HCT116 (cell line): ENCODE measurements around the gene EHBP1. TPM values are rescaled to one million over a fixed set of nuclear protein-coding genes. Genes with fewer than 3 reads are reported as not detected.

Experiments
- ATAC-seq: fragments of 200-7000 bp; cut with Tn5 transposase; 2 replicates; pipeline ENCODE4 v1.9.1; 2020; ENCODE audit warnings: mild to moderate bottlenecking, moderate library complexity
- BruUV-seq: library from RNA; stranded (reverse); fragments of 400-500 nt; replicated peaks from 2 replicates; lab custom pipeline; 2021; lab: Mats Ljungman, UMichigan
- CTCF ChIA-PET: fragments of 300-600 bp; sonication (Branson Sonifier 250); formaldehyde crosslinking; loops from one replicate; lab custom pipeline; 2021; ENCODE audit warnings: antibody characterized with exemption; lab: Charles Lee
- POLR2A ChIA-PET: fragments of 300-600, 350-600 bp; sonication (Branson Sonifier 250); formaldehyde crosslinking; loops from one replicate; lab custom pipeline; 2021; ENCODE audit warnings: antibody characterized with exemption; lab: Charles Lee
- RAD21 ChIA-PET, 2 experiments: fragments of 300-600 bp; sonication (Branson Sonifier 250); formaldehyde crosslinking; loops; one replicate each; lab custom pipeline; 2023; ENCODE audit warnings: low total read pairs in 2 of 2; ENCODE audit not compliant: uncharacterized antibody in 2 of 2, unreplicated experiment in 2 of 2, low non-redundant PET in 1 of 2; lab: Charles Lee
- DNase-seq: peaks from one replicate; pipeline ENCODE4 v3.0.0-alpha.2; 2010; ENCODE audit warnings: low read depth, low spot score
- H2AFZ ChIP-seq: fragments of 200-600 bp; shearing (Covaris generic), sonication (generic); 2 replicates; pipeline ENCODE4 v1.6.1; 2017; ENCODE audit warnings: low read depth, mixed run types, mixed read lengths, antibody characterized with exemption, low read length; ENCODE audit not compliant: poor library complexity, severe bottlenecking
- H3K27ac ChIP-seq: 2 replicates; pipeline ENCODE4 v1.5.1; 2012; ENCODE audit warnings: low read depth, low read length
- H3K27me3 ChIP-seq: fragments of 200-600 bp; sonication (generic); 2 replicates; pipeline ENCODE4 v1.6.1; 2016; ENCODE audit warnings: mixed run types, low read length, mixed read lengths; ENCODE audit not compliant: insufficient read depth
- H3K36me3 ChIP-seq, 2 experiments: fragments of 200-500 bp in 1 of 2; fragments of 200-600 bp in 1 of 2; sonication (Bioruptor generic) in 1 of 2; sonication (generic) in 1 of 2; 2 replicates each; pipeline versions ENCODE4 v1.5.1 to v1.6.1; 2014 to 2016; ENCODE audit warnings: low read length in 2 of 2, inconsistent platforms in 1 of 2, mixed read lengths in 1 of 2, mixed run types in 1 of 2; ENCODE audit not compliant: insufficient read depth in 2 of 2, control insufficient read depth in 1 of 2
- H3K4me1 ChIP-seq, 2 experiments: fragments of 200-600 bp in 1 of 2; sonication (generic) in 1 of 2; 2 replicates each; pipeline versions ENCODE4 v1.5.1 to v1.6.1; 2012 to 2017; ENCODE audit warnings: low read length in 2 of 2, inconsistent platforms in 1 of 2, mild to moderate bottlenecking in 1 of 2, mixed read lengths in 1 of 2, mixed run types in 1 of 2, moderate library complexity in 1 of 2; ENCODE audit not compliant: insufficient read depth in 2 of 2, control insufficient read depth in 1 of 2
- H3K4me2 ChIP-seq: fragments of 200-600 bp; sonication (generic); 2 replicates; pipeline ENCODE4 v1.6.1; 2017; ENCODE audit warnings: mixed run types, low read length, mixed read lengths
- H3K4me3 ChIP-seq, 2 experiments: fragments of 200-600 bp in 1 of 2; sonication (generic) in 1 of 2; replicated peaks in 1 of 2; 2 replicates each; pipeline ENCODE4 v1.5.1; 2011 to 2016; ENCODE audit warnings: low read length in 2 of 2, control low read depth in 1 of 2, low read depth in 1 of 2, mild to moderate bottlenecking in 1 of 2, mixed read lengths in 1 of 2, mixed run types in 1 of 2
- H3K79me2 ChIP-seq: fragments of 200-600 bp; sonication (generic); 2 replicates; pipeline ENCODE4 v1.6.1; 2017; ENCODE audit warnings: mild to moderate bottlenecking, mixed run types, low read length, moderate library complexity, mixed read lengths; ENCODE audit not compliant: insufficient read depth
- H3K9ac ChIP-seq: fragments of 200-600 bp; sonication (generic); 2 replicates; pipeline ENCODE4 v1.6.1; 2016; ENCODE audit warnings: low read length, mixed read lengths
- H3K9me2 ChIP-seq: fragments of 200-600 bp; sonication (generic), shearing (Covaris generic); 2 replicates; pipeline ENCODE4 v1.6.1; 2017; ENCODE audit warnings: mixed run types, mild to moderate bottlenecking, moderate library complexity; ENCODE audit not compliant: insufficient read depth
- H3K9me3 ChIP-seq, 2 experiments: fragments of 200-500 bp in 1 of 2; fragments of 200-600 bp in 1 of 2; sonication (Bioruptor generic) in 1 of 2; sonication (generic) in 1 of 2; 2 replicates each; pipeline ENCODE4 v1.6.1; 2014 to 2017; ENCODE audit warnings: low read length in 2 of 2, mixed read lengths in 2 of 2, inconsistent platforms in 1 of 2, low read depth in 1 of 2, mild to moderate bottlenecking in 1 of 2, mixed run types in 1 of 2, moderate library complexity in 1 of 2; ENCODE audit not compliant: control insufficient read depth in 1 of 2, insufficient read depth in 1 of 2
- H4K20me1 ChIP-seq: fragments of 200-600 bp; sonication (generic), shearing (Covaris generic); 2 replicates; pipeline ENCODE4 v1.6.1; 2017; ENCODE audit warnings: mixed run types, mild to moderate bottlenecking, moderate library complexity; ENCODE audit not compliant: insufficient read depth
- CTCF ChIP-seq, 3 experiments: fragments of 200-600 bp in 1 of 3; sonication (generic) in 1 of 3; IDR thresholded peaks in 2 of 3; conservative IDR thresholded peaks in 1 of 3; 2 replicates each; pipeline ENCODE4 v1.5.1; 2012 to 2017; ENCODE audit warnings: low read depth in 2 of 3, low read length in 2 of 3, antibody characterized with exemption in 1 of 3, borderline replicate concordance in 1 of 3, control low read depth in 1 of 3, mild to moderate bottlenecking in 1 of 3, mixed read lengths in 1 of 3, mixed run types in 1 of 3, moderate library complexity in 1 of 3; ENCODE audit not compliant: insufficient read depth in 1 of 3
- EGR1 ChIP-seq: IDR thresholded peaks from 2 replicates; pipeline ENCODE4 v1.6.1; 2012; ENCODE audit warnings: low read depth
- ELF1 ChIP-seq: IDR thresholded peaks from 2 replicates; pipeline ENCODE4 v1.6.1; 2012; ENCODE audit warnings: low read depth, borderline replicate concordance
- EZH2 ChIP-seq: fragments of 200-600 bp; sonication (generic); IDR thresholded peaks from 2 replicates; pipeline ENCODE4 v1.6.1; 2017; ENCODE audit warnings: antibody characterized with exemption, mixed run types
- EZH2phosphoT487 ChIP-seq: fragments of 200-600 bp; IDR thresholded peaks from 2 replicates; pipeline ENCODE4 v1.6.1; 2018; ENCODE audit warnings: antibody characterized with exemption, borderline replicate concordance
- FOSL1 ChIP-seq: IDR thresholded peaks from 2 replicates; pipeline ENCODE4 v1.6.1; 2012; ENCODE audit warnings: low read depth
- JUND ChIP-seq: IDR thresholded peaks from 2 replicates; pipeline ENCODE4 v1.6.1; 2012
- MAX ChIP-seq: IDR thresholded peaks from 2 replicates; pipeline ENCODE4 v1.6.1; 2012
- POLR2A ChIP-seq: IDR thresholded peaks from 2 replicates; pipeline ENCODE4 v1.7.0; 2011; ENCODE audit warnings: borderline replicate concordance; ENCODE audit not compliant: insufficient read depth, insufficient read length; ENCODE audit errors: extremely low read depth
- REST ChIP-seq: IDR thresholded peaks from 2 replicates; pipeline ENCODE4 v1.6.1; 2012; ENCODE audit warnings: low read depth
- SP1 ChIP-seq: IDR thresholded peaks from 2 replicates; pipeline ENCODE4 v1.6.1; 2012; ENCODE audit warnings: low read depth
- YY1 ChIP-seq: IDR thresholded peaks from 2 replicates; pipeline ENCODE4 v1.6.1; 2011; ENCODE audit warnings: low read length, low read depth, moderate library complexity, mild to moderate bottlenecking; ENCODE audit not compliant: insufficient replicate concordance; ENCODE audit errors: extremely low read depth
- ZNF274 ChIP-seq: fragments of 200-500 bp; sonication (Bioruptor generic); IDR thresholded peaks from 2 replicates; pipeline ENCODE4 v1.6.1; 2014; ENCODE audit warnings: mild to moderate bottlenecking, low read depth, low read length, inconsistent platforms
- intact Hi-C: fragments of 100-400 bp; cut with micrococcal nuclease; formaldehyde crosslinking; loops from 2 replicates; pipeline ENCODE4 v1.10.0; 2022
- total RNA-seq: library from RNA; stranded (reverse); gene quantifications from one replicate; pipeline ENCODE4 v1.2.1, GENCODE V29; 2021; ENCODE audit not compliant: unreplicated experiment
- TF ChIP-seq, protein P1 (sequence below): IDR thresholded peaks from 2 replicates; pipeline ENCODE4 v1.6.1; 2012

Gene EHBP1
- total RNA-seq, 1 experiment from 2014 or later = 89.9 TPM

DNA sequence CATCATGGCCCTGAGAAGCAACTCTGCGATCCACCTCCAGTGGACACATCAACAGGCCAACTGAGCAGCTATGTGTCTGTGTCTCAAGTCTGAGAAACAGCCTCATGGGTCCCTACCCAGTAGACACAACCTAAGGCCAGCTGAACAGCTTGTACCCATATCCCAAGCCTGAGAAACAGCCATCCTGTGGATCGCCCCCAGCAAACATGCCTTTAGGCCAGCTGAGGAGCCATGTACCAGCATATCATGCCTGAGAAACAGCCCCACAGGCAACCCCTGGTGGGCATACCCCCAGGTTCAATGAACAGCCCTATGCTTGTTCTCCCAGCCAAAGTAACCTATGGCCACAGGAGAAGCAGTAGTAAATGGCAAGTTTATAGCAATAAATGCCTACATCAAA is 218.4 kb downstream of the EHBP1 start (continued):
- no peak for TF ChIP-seq REST

- no peak overlapping the region for H3K27ac ChIP-seq
- CTCF ChIA-PET = no interaction called here
- H4K20me1 ChIP-seq = no peaks in the 10 kb centered on the region
Observed at GRCh38 chr2:62928015-62928414, 222.5 kb downstream of the EHBP1 start.

More at GRCh38 chr2:62928015-62928414, 222.5 kb downstream of the EHBP1 start:
- no peak for ATAC-seq
- ChIA-PET POLR2A (no interaction called here), RAD21 (no interaction called here)
- Histone ChIP-seq H3K9me2 (no peaks in the 10 kb centered on the region), H3K9ac (no peak overlapping the region), H3K4me2 (no peak overlapping the region), H3K4me1 (no peaks in the 10 kb centered on the region), H2AFZ (no peak overlapping the region), H3K36me3 (no peaks in the 10 kb centered on the region; a peak in 1 of 4 replicates), H3K79me2 (no peaks in the 10 kb centered on the region), H3K9me3 (no peaks in the 10 kb centered on the region), H3K4me3 (no peak overlapping the region), H3K27me3 (no peaks in the 10 kb centered on the region)
- no peak for TF ChIP-seq POLR2A
- no peak for TF ChIP-seq SP1
- no peak for TF ChIP-seq FOSL1
- no peak for TF ChIP-seq ELF1
- TF ChIP-seq EZH2 = no peak
- TF ChIP-seq YY1 = no peak
- TF ChIP-seq, protein P1, sequence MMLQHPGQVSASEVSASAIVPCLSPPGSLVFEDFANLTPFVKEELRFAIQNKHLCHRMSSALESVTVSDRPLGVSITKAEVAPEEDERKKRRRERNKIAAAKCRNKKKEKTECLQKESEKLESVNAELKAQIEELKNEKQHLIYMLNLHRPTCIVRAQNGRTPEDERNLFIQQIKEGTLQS = no peak
- TF ChIP-seq JUND = no peak
- TF ChIP-seq EGR1 = no peak
- TF ChIP-seq MAX = no peak
- no peak for TF ChIP-seq EZH2phosphoT487
- TF ChIP-seq ZNF274 = no peak
- no peak for TF ChIP-seq REST
- TF ChIP-seq CTCF (IDR thresholded peaks at IDR 0.05 in 2 of 3, conservative IDR thresholded peaks at IDR 0.05 in 1 of 3; ENCODE audit: borderline replicate concordance in 1 of 3, insufficient read depth in 1 of 3, low read depth in 2 of 3, low read length in 2 of 3) = no peak
- DNase-seq = no peak
- BruUV-seq = no TSS peak
- intact Hi-C loops = no loop called here
